ELR (cell line): Measurements from ENCODE around the gene LRFN3.
A peak's percentile ranks its signal among the peaks of the same experiment; 100 is the strongest.
"Not testable (repeated sequence)": the region's sequence is repeated elsewhere in the genome, so short reads cannot be mapped to it uniquely, and the experiment has no call there.

ENCODE experiments used
- DNase-seq: peaks from one replicate; pipeline ENCODE4 v3.0.0-alpha.2; 2015; ENCODE audit warnings: low read depth

LRFN3 gene

DNA sequence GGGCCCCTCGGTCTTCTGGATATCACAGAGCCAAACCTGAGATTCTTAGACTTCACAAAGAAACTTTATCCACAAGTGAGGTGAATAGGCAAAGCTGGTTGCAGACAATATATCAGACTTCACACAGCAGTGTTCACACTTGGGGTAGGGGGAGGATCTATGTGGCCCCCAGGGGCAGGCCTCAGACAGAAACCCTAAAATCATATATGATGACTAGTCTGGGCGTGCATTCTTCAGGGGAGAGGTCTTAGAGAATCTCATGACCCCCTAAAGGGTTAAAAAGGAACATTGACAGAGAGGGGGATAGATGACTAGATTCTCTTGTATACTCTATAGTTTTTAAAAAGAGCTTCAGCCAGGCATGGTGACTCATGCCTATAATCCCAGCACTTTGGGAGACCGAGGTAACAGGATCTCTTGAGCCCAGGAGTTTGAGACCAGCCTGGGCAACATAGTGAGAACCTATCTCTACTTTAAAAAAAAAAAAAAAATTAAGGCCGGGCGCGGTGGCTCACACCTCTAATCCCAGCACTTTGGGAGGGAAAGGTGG, 30.9 kb upstream of the LRFN3 start:
- DNase-seq = peak; percentile 36

DNA sequence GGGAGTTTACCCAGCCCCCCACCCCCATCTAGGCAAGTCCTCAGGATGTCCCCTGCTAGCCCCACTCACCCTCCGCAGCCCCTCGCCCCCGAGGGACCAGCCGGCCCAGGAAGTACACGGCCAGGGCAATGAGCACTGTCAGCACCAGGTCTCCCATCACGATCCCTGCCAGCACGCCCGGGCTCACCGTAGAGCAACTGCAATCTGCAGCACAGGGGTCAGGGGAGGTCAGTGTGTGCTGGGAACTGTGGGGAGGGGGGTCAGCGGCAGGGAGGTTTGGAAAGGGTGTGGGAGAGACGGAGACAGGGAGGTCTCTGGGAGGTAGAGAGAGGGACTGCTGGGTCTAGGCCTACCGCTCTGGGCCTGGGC, 28.8 kb upstream of the LRFN3 start:
- DNase-seq = no peak

DNA sequence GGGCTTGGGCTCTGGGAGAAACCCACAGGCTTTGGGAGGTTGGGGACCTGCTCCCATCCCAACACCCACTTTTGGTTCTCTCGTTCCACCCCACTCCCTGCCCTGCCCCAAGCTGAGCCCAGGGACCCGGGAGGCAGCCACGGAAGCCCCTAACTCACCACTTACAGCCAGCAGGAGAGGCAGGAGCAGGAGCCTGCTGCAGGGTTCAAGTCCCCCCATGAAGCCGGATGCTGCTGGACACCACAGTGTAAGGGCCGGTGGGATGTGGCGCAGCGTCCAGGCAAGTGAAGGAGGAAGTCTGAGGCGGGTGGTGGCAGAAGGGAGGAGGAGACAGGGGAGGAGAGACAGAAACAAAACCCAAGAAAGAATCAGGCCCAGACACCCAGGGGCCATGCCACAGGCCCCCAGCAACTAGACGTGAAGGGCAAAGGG, 28.1 kb upstream of the LRFN3 start, which contains the start of gene TYROBP:
Gene TYROBP, minus strand, starts transcription at position 286 of the 432 bp plus-strand sequence. Its CDS starts 67 bp downstream, at position 219.
- no peak for DNase-seq

DNA sequence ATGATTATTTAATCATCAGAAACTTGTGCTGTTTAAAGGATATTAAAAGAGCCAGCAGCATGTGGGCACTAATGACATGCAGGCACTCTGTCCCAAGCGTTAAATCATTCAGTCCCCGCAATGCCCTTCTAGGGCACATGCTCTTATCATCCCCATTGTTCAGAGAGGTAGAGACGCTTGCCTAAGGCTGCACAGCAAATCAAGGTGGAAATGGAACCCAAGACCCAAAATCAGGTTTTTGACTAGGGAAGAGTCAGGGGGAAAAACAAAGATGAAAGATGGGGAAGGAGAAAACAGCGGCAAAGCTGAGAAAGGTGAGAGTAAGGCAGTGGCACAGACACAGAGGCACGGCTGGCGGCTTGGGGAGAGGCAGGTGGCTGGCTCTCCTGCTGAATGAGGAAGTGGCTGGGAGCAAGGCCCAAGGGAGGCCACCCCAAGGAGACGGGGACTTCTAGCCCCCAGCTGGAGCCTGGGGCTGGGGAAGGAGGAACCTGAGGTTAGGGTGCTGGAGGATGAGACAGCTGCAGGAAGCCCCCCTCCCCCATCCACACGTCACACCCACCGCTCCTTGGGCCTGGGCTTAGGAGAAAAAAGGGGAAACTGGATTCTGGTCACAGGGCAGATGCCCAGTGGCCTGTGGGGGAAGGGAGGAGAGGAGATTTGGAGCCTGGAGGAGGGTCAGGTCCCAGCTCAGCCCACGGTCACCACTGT, 27.0 kb upstream of the LRFN3 start:
- no peak for DNase-seq

DNA sequence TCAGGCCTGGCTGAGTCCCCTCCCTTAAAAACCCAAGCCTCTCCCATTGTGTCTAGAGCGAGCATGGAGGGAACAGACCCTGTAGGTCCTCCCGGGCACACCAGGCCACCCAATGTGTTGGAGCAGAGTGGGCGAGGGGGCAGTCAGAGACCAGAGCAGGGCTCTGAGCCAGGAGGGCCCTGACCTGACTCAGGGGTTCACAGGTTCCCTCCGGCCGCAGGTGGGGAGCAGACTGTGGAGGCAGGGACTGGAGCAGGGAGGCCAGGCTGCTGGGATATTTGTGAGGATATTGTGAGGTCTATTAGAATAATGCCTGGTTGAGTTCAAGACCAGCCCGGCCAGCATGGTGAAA, 26.5 kb upstream of the LRFN3 start:
- DNase-seq = no peak

DNA sequence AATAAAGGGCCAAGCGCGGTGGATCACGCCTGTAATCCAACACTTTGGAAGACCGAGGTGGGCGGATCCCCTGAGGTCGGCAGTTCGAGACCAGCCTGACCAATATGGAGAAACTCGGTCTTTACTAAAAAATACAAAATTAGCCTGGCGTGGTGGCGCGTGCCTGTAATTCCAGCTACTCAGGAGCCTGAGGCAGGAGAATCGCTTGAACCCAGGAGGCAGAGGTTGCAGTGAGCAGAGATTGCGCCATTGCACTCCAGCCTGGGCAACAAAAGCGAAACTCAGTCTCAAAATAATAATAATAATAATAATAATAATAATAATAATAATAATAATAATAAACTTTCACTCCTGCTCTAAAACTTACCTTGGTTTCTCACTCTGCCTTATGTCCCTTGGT, 25.8 kb upstream of the LRFN3 start:
- DNase-seq = not testable (repeated sequence)

DNA sequence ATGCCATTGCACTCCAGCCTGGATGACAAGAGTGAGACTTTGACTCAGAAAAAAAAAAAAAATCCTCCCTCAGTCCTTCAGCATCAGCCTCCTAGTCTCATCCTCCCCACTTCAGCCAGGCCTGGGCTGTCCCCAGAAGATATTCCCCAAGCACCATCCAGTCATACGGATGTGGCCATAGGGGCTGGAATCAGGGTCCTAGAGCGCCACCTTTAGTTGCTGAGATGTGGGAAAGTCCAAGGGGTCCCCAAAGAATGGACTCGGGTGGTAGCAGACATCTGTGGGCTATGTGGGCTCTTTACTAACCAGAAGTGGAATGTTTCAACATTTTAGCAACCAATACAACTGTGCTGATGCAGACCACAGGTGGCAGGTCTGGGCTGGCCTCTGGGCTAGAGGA, 25.0 kb upstream of the LRFN3 start:
- no peak for DNase-seq

DNA sequence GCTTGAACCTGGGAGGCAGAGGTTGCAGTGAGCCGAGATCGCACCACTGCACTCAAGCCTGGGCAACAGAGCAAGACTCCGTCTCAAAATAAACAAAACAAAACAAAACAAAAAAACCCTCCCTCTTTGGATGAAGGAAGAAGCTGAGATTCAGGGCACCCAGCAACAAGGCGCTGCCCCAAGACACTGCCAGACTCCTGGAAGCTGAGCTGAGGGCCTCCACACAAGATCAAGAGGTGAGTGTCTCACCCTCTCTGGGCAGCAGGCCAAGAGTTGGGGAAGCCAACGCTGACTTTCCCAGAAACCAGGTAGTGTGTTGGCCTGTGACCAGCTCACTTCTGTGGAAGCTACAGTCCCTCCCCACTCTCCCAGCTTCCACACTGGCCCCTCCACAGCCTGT, 24.4 kb upstream of the LRFN3 start:
- peak; percentile 34 for DNase-seq

DNA sequence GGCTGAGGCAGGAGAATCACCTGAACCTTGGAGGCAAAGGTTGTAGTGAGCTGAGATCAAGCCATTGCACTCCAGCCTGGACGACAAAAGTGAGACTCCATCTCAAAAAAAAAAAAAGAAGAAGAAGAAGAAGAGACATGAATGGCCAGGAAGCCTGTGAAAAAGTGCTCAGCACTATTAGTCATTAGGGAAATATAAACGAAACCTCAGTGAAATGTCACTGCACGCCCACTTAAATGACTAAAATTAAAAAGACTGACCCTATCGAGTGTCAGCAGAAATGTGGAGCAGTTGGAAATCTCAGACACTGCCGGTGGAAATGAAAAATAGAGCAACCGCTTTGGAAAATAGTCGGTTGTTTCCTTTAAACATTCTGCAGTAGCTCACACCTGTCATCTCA, 22.6 kb upstream of the LRFN3 start:
- peak; percentile 50 for DNase-seq

DNA sequence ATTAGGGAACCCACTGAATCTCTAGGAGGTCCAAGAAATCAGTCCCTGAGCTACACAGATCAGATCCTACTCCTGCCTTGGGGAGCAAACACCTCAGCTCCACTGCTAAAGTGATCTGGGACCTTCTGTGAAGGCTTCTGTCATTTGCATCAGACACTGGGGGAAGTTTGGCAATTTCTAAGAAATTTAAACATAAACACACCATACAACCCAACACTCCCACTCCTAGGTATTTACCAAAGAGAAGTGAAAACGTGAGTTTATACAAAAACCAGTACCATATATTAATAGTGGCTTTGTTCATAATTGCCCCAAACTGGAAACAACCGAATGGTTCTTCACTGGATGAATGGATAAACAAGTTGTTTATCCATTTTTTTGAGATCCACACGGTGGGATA, 20.7 kb upstream of the LRFN3 start:
- no peak for DNase-seq

DNA sequence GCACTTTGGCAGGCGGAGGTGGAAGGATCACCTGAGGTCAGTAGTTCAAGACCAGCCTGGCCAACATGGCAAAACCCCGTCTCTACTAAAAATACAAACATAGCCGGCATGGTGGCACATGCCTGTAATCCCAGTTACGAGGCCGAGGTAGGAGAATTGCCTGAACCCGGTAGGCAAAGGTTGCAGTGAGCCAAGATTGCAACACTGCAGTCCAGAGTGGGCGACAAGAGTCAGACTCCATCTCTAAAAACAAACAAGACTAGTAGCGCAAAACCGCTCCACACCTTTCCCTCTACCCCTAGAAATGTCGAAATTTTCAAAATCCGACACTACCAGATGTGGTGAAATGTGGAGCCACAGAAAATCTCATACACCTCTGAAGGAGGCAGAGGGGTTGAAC, 16.9 kb upstream of the LRFN3 start:
- no peak for DNase-seq

DNA sequence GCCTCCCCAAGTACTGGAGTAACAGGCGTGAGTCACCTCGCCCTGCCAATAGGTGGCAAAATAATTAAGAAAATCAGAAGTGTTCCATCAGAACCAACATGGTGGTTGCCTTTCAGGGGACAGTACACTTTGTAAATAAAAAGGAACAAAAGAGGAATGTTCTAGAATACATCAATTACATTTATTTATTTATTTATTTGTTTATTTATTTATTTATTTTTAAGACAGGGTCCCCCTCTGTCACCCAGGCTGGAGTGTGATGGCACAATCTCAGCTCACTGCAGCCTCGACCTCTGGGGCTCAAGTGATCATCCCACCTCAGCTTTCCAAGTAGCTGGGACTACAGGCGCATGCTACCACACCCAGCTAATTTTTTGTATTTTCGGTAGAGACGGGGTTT, 15.2 kb upstream of the LRFN3 start:
- DNase-seq = no peak

DNA sequence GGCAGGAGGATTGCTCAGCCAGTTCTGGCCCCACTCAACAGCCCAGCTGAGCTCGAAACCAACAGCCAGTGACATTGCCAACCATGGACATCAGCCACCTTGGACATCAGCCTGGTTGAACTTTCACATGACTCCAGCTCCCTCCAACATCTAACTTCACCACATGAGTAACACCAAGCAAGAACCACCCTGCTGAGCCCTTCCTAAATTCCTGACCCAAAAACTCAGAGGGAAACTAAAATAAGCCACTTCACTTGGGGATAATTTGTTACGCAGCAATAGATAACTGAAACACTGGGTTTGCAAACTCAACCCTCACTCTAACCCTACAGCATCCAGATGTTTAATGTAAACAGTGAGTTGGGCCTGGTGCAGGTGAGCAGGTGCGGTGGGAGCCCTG, 10.7 kb upstream of the LRFN3 start:
- DNase-seq = no peak

DNA sequence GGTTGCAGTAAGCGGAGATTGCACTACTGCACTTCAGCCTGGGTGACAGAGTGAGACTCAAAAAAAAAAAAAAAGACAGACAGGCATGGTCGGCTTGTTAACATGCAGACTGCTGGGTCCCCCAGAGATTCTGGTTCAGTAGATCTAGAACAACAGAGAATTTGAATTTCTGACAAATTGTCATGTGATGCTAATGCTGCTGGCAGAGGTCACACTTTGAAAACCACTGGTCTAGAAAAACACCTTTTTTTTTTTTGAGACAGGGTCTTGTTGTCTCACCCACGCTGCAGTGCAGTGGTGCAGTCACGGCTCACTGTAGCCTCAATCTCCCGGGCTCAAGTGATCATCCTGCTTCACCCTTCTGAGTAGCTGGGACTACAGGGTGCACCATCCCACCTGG, 7.7 kb upstream of the LRFN3 start:
- no peak for DNase-seq

DNA sequence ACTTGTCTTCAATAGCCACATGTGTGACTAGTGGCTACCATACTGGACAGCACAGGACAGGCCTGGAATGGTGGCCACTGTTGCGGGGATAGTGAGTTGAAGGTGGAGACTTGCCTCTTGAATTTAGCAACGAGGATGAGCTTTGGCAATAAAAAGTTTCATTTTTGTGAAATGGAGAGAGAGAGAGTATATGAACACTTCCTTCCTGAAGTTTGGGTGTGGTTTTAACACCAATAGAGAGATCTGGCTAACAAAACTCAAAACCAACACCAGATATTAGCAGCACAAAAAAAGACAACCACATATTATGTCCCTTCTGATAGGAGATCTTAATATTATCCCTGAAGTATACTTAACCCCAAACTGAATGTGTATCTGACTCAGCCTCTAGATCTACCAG, 6.3 kb upstream of the LRFN3 start:
- no peak for DNase-seq

DNA sequence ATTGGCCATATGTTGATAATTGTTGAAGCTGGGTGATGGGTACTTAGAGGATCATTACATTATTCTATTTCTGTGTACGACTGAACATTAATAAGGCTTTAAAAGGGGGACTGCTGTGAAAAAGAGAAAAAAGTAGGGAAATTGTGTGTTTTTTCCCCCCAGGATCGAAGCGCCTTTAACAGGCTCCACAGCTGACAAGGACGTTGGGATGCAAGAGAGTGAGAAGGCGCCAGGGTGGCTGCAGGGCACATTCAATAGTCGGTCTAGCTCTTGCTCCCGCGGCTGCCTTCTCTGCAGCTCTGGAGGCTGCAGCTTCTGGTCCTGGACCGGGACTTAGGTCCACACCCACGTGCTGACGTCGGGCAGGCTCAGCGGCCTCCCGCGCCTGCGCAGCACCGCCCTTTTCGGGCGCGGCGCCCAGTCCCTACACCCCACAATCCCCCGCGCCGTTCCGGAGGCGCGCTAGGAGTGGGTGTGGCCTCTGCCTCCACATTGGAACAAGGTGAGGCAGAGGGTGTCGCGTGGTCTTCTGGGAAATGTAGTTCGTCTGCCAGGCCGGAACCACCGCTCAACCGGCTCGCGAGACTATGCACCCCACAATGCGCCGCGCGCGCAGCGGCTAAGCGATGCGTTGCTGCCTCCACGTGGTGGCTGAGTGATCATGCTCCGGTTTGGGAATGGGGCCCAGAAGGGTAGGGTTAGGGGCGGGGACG, 4.9 kb upstream of the LRFN3 start:
- peak; percentile 99 for DNase-seq

DNA sequence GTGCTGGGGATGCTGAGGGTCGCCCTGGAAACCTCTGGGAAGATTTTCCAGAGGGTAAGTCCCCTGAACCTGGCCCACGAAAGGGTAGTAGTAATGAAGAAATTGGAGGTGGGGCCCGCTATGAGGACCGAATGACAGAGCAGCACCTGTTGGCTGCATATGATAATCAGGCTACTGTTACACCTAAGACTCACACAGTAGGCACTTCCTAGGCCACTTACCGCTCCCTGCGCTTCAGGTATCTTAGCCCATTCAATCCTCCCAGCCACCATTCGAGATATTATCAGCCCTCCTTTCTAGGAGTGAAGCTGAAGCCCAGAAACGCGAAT, 4.3 kb upstream of the LRFN3 start:
- no peak for DNase-seq

DNA sequence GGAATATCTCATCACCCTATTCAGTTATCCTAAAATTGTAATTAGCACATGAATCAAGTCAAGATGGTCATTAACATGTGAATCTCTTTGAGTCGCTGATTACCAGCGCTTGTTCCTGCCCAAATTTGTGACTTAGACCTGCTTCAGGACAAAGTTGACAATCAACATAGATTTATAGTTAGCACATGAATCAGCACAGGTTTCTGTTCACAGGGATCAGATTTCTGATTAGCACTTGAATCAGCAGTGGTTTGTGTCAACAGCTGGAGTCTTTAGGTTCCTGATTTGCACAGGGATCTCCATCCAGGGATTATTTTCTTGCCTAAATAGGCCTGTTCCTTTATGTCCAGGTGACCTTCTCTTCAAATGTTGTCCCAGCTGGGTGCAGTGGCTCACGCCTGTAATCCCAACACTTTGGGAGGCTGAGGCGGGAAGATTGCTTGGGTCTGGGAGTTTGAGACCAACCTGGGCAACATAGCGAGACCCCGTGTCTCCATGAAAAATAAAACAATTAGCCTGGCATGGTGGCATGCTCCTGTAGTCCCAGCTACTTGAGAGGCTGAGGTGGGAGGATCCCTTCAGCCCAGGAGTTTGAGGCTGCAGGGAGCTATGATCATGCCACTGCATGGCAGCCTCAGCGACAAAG, 3.8 kb upstream of the LRFN3 start:
- no peak for DNase-seq

DNA sequence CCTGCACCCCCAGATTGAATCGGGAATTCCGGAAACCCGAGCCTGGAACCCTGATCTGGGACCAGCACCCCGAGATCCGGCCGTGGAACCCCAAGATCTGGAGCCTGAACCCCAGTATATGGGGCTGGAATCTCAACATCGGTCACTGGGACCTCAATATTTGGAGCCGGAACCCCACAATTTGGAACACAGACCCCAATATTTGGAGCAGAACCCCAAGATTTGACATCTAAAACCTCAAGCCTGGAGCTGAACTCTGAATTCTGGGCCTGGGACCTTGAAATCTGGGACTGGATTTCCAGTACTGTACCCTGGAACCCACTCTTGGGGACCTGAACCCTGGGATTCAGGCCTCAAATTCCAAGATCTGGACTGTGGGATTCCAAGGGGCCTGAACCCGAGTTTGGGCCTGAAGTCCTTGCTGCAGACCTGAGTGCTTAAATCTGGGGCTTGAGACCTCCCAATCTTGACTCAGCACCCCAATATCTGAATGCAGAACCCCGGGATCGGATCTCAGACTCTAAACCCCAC, 629 bp downstream of the LRFN3 start:
- no peak for DNase-seq

DNA sequence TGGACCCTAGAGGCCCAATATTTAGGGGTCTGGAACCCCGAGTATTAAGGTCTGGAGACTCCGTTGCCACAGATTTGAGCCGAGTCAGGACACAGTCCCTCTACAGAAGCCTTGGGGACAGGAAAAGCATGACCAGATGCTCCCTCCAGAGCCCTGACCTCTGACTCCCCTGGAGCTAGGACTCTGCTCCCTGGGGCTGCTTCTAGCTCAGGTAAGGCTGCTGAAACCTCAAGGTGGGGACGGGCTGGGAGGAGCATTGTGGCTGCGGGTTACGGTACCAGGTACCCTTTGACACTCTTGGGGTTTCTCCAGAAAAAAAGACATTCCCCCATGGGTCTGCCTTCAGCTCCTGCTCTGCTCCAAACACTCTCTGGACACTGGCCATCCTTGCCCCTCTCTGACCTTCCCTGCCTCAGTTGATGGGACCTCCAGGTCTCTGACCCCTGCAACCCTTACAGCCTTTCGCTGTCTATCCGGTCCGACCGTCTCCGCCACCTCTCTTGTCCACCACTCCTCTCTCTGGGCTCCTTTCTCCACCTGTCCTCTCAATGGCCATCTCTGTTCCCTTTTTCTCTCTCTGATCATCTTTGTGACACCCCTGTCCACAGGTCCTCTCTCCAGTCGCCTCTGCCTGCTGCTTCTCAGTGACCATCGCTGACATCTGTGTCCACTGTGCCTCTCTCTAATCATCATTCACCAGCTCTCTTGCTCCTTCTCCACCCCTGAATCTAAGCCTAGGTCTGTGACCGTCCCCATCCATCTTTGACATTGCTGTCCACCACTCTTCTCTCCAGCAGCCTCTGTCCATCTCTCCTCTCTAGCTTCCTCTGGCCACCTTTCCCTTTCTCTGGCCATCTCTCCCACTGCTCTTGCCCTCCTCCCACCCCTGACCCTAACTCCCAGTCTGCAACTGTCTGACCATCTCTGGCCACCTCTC, 1.4 kb downstream of the LRFN3 start:
- no peak for DNase-seq

DNA sequence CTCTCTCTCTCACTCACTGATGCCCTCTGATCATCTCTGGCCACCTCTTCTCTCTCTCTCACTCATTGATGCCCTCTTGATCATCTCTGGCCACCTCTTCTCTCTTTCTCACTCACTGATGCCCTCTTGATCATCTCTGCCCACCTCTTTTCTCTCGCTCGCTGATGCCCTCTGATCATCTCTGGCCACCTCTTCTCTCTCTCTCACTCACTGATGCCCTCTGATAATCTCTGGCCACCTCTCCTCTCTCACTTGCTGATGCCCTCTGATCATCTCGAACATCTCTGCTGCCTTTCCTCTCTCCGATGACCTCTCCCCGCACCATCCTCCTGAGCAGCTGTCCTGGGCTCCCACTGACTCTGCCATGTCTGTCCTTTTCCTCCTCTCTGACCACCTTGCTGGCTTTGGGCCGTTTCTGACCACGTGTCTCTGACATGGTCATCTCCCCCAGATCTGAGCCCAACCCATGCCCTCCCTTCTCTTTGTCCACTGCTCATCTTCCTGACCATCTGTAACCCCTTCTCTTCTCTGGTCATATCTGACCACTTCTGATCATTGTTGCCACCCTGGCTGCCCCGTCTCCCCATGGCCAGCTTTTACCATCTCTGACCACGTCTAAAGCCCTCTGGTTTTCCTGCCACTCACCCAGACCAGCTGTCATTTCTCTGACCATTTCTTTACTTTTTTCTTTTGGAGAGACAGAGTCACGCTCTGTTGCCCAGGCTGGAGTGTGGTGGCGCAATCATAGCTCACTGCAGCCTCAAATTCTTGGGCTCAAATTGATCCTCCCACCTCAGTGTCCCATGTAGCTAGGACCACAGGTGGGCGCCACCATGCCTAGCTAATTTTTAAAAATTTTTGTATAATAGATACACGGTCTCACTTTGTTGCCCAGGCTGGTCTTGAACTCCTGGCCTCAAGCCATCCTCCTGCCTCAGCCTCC, 2.4 kb downstream of the LRFN3 start:
- no peak for DNase-seq
